ENCODE data around the gene EREG. TPM values are rescaled to one million over a fixed set of nuclear protein-coding genes. Genes with fewer than 3 reads are reported as not detected.

EREG gene
- polyA plus RNA-seq, 2 of the 4 experiments (the other 2 are of a cell fraction): 34.0 to 102 TPM

DNA sequence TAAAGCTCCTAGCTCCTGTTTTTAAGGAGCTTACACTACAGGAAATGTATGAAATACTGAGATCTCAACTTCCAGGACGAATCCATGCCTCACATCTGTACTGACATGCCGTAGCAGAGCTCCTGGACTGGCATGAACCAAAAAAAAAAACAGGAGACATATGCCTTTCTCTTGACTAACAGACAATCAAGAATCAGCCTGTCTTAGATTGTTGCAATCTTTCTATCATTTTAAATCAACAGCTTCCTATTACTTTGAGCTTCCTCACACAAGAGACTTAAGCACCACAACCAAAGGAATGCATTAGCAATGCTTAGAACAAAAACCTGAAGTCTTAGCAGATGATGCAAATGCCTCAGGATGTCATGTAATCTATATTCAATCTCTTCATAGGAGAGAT lies 45.3 kb downstream of the EREG start (continued):
- no peak for TF ChIP-seq FOXS1 (CRISPR knock-in tag; IDR thresholded peaks at IDR 0.05)
- no peak for TF ChIP-seq RCOR1 (IDR thresholded peaks at IDR 0.05; ENCODE audit: low read depth, low read length)
- TF ChIP-seq EHMT2 (IDR thresholded peaks at IDR 0.05; ENCODE audit: low read depth): no peak
- TF ChIP-seq POLR2A (IDR thresholded peaks at IDR 0.05; ENCODE audit: low read length): no peak
- TF ChIP-seq MAFK (IDR thresholded peaks at IDR 0.05; ENCODE audit: partially characterized antibody): no peak
- no peak for TF ChIP-seq HOXB5 (CRISPR knock-in tag; IDR thresholded peaks at IDR 0.05)
- TF ChIP-seq POLR2AphosphoS2 (conservative IDR thresholded peaks at IDR 0.05; ENCODE audit: low read length): no peak
- no peak for TF ChIP-seq RARB (CRISPR knock-in tag; IDR thresholded peaks at IDR 0.05)
- TF ChIP-seq ZSCAN20 (CRISPR knock-in tag; IDR thresholded peaks at IDR 0.05): no peak

DNA sequence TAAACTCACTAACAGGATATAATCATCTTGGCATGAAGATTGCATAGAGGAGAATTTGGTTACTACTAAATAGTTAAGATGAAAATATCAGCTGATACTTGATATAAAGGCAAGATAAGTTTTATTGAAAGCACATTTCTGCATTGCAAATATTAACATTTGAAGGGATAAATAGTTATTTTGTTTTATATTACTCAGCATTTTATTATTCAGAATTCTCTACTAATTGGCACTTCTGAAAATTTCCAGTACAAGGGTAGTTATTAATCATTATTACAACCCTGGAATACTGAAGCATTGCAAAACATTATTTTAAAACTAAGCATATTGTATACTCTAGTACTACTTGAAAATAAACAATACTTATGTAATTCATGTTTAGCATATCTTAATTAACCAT lies 47.3 kb downstream of the EREG start:
- Histone ChIP-seq H3K9me3 (no peaks in the 10 kb centered on the region), H3K27ac (no peak overlapping the region), H3K4me2 (no peak overlapping the region), H3K4me3 (no peak overlapping the region), H3K4me1 (peaks cover 3% of the 10 kb centered on the region; the same call in 1 of the 3 replicates)
- no peak for FAIRE-seq
- ChIA-PET POLR2A (no interaction called here), CTCF (no interaction called here)
- no peak for ATAC-seq
- TF ChIP-seq MYC (IDR thresholded peaks at IDR 0.05; ENCODE audit: borderline replicate concordance, low read length) (no peak), RAD21 (conservative IDR thresholded peaks at IDR 0.05 in 1 of 2, IDR thresholded peaks at IDR 0.05 in 1 of 2) (no peak), HOXB5 (CRISPR knock-in tag; IDR thresholded peaks at IDR 0.05) (no peak), MAFK (IDR thresholded peaks at IDR 0.05; ENCODE audit: partially characterized antibody) (peak; percentile 32)
- TF ChIP-seq, protein P1, sequence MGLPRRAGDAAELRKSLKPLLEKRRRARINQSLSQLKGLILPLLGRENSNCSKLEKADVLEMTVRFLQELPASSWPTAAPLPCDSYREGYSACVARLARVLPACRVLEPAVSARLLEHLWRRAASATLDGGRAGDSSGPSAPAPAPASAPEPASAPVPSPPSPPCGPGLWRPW (IDR thresholded peaks at IDR 0.05): no peak
- TF ChIP-seq, protein P2, sequence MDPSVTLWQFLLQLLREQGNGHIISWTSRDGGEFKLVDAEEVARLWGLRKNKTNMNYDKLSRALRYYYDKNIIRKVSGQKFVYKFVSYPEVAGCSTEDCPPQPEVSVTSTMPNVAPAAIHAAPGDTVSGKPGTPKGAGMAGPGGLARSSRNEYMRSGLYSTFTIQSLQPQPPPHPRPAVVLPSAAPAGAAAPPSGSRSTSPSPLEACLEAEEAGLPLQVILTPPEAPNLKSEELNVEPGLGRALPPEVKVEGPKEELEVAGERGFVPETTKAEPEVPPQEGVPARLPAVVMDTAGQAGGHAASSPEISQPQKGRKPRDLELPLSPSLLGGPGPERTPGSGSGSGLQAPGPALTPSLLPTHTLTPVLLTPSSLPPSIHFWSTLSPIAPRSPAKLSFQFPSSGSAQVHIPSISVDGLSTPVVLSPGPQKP (IDR thresholded peaks at IDR 0.05; ENCODE audit: low read depth, low read length): no peak
- DNase-seq (ENCODE audit: low read depth in 1 of 2, low spot score in 1 of 2): no peak

DNA sequence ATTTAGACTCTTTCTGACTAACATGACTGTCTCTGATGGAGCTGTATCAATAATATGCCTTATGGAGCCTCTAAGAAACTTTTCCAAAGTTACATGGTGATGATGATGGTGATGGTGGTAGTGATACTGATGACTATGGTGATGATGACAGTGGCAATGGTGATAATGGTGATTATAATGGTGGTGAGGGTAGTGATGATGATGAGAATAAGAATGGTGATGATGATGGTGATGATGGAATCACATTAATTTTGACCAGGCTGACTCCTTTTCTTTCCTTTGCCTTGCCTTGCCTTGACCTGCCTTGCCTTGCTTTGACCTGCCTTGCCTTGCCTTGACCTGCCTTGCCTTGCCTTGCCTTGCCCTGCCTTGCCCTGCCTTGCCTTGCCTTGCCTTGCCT lies 48.3 kb downstream of the EREG start:
- no peak for DNase-seq (ENCODE audit: low read depth in 1 of 2, low spot score in 1 of 2)
- Histone ChIP-seq H3K4me2 (no peak overlapping the region), H3K9me3 (no peaks in the 10 kb centered on the region), H3K4me1 (peaks cover 11% of the 10 kb centered on the region), H3K4me3 (no peak overlapping the region), H3K27ac (0 out of 6 replicates have a peak overlapping the region, but pooled peaks of 1 of the 2 experiments have one; percentile 21)
- ATAC-seq: no peak
- ChIA-PET POLR2A (no interaction called here), CTCF (no interaction called here)
- FAIRE-seq: no peak
- TF ChIP-seq SMC3 (IDR thresholded peaks at IDR 0.05): no peak
- TF ChIP-seq ESRRA (IDR thresholded peaks at IDR 0.05; ENCODE audit: borderline replicate concordance, low read length): no peak
- TF ChIP-seq FOXS1 (CRISPR knock-in tag; IDR thresholded peaks at IDR 0.05): no peak
- TF ChIP-seq NR3C1 (IDR thresholded peaks at IDR 0.05): no peak
- TF ChIP-seq, protein P3, sequence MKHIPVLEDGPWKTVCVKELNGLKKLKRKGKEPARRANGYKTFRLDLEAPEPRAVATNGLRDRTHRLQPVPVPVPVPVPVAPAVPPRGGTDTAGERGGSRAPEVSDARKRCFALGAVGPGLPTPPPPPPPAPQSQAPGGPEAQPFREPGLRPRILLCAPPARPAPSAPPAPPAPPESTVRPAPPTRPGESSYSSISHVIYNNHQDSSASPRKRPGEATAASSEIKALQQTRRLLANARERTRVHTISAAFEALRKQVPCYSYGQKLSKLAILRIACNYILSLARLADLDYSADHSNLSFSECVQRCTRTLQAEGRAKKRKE (CRISPR knock-in tag; IDR thresholded peaks at IDR 0.05; ENCODE audit: low read depth): no peak
- TF ChIP-seq CBX8 (IDR thresholded peaks at IDR 0.05): no peak
- TF ChIP-seq CEBPB (IDR thresholded peaks at IDR 0.05): no peak
- TF ChIP-seq PHF8 (IDR thresholded peaks at IDR 0.05; ENCODE audit: borderline replicate concordance, low read depth): no peak
- TF ChIP-seq, protein P4, sequence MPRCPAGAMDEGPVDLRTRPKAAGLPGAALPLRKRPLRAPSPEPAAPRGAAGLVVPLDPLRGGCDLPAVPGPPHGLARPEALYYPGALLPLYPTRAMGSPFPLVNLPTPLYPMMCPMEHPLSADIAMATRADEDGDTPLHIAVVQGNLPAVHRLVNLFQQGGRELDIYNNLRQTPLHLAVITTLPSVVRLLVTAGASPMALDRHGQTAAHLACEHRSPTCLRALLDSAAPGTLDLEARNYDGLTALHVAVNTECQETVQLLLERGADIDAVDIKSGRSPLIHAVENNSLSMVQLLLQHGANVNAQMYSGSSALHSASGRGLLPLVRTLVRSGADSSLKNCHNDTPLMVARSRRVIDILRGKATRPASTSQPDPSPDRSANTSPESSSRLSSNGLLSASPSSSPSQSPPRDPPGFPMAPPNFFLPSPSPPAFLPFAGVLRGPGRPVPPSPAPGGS (IDR thresholded peaks at IDR 0.05): no peak
- no peak for TF ChIP-seq EP300 (IDR thresholded peaks at IDR 0.05)
- no peak for TF ChIP-seq ZNF302 (CRISPR knock-in tag; IDR thresholded peaks at IDR 0.05)
- TF ChIP-seq EHMT2 (IDR thresholded peaks at IDR 0.05; ENCODE audit: low read depth): no peak
- TF ChIP-seq JUN (IDR thresholded peaks at IDR 0.05): no peak
- TF ChIP-seq, protein P5, sequence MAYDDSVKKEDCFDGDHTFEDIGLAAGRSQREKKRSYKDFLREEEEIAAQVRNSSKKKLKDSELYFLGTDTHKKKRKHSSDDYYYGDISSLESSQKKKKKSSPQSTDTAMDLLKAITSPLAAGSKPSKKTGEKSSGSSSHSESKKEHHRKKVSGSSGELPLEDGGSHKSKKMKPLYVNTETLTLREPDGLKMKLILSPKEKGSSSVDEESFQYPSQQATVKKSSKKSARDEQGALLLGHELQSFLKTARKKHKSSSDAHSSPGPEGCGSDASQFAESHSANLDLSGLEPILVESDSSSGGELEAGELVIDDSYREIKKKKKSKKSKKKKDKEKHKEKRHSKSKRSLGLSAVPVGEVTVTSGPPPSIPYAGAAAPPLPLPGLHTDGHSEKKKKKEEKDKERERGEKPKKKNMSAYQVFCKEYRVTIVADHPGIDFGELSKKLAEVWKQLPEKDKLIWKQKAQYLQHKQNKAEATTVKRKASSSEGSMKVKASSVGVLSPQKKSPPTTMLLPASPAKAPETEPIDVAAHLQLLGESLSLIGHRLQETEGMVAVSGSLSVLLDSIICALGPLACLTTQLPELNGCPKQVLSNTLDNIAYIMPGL (CRISPR knock-in tag; IDR thresholded peaks at IDR 0.05; ENCODE audit: borderline replicate concordance): no peak
- TF ChIP-seq, protein P6, sequence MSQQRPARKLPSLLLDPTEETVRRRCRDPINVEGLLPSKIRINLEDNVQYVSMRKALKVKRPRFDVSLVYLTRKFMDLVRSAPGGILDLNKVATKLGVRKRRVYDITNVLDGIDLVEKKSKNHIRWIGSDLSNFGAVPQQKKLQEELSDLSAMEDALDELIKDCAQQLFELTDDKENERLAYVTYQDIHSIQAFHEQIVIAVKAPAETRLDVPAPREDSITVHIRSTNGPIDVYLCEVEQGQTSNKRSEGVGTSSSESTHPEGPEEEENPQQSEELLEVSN (IDR thresholded peaks at IDR 0.05; ENCODE audit: borderline replicate concordance, low read depth): no peak
- TF ChIP-seq POLR2AphosphoS2 (conservative IDR thresholded peaks at IDR 0.05; ENCODE audit: low read length): no peak
- TF ChIP-seq FOSL2 (IDR thresholded peaks at IDR 0.05): no peak
- TF ChIP-seq FOSL2 (CRISPR knock-in tag; IDR thresholded peaks at IDR 0.05): no peak

All from A549 (cell line).